KOPT-K1 (cell line): Measurements from ENCODE around the gene AKAP17A.

Experiments
- H3K27ac ChIP-seq: fragments of 200-600 bp; sonication (generic); 2 replicates; pipeline ENCODE4 v1.5.1; 2016; ENCODE audit warnings: antibody characterized with exemption, mild to moderate bottlenecking, low read depth, low read length; ENCODE audit not compliant: poor library complexity, severe bottlenecking
- H3K36me3 ChIP-seq: fragments of 200-600 bp; sonication (generic); 2 replicates; pipeline ENCODE4 v1.5.1; 2017; ENCODE audit warnings: antibody characterized with exemption, mild to moderate bottlenecking, low read length, moderate library complexity; ENCODE audit not compliant: insufficient read depth
- H3K9me3 ChIP-seq: fragments of 200-600 bp; sonication (generic); 2 replicates; pipeline ENCODE4 v1.5.1; 2017; ENCODE audit warnings: antibody characterized with exemption, low read length, mild to moderate bottlenecking; ENCODE audit not compliant: insufficient read depth, poor library complexity, severe bottlenecking

Gene AKAP17A

GRCh38 chrX:1596676-1597344, 5.4 kb downstream of the AKAP17A start:
- H3K27ac ChIP-seq: no peak overlapping the region
- peaks cover 90% of the 10 kb centered on the region for H3K36me3 ChIP-seq
- H3K9me3 ChIP-seq: no peaks in the 10 kb centered on the region

- Histone ChIP-seq H3K9me3 (no peaks in the 10 kb centered on the region), H3K27ac (no peak overlapping the region), H3K36me3 (peaks cover 96% of the 10 kb centered on the region)
Observed at GRCh38 chrX:1597345-1598020, 6.1 kb downstream of the AKAP17A start.

- Histone ChIP-seq H3K27ac (no peak overlapping the region), H3K36me3 (peaks cover 99% of the 10 kb centered on the region)
Observed at GRCh38 chrX:1598021-1598875, 6.8 kb downstream of the AKAP17A start.

DNA sequence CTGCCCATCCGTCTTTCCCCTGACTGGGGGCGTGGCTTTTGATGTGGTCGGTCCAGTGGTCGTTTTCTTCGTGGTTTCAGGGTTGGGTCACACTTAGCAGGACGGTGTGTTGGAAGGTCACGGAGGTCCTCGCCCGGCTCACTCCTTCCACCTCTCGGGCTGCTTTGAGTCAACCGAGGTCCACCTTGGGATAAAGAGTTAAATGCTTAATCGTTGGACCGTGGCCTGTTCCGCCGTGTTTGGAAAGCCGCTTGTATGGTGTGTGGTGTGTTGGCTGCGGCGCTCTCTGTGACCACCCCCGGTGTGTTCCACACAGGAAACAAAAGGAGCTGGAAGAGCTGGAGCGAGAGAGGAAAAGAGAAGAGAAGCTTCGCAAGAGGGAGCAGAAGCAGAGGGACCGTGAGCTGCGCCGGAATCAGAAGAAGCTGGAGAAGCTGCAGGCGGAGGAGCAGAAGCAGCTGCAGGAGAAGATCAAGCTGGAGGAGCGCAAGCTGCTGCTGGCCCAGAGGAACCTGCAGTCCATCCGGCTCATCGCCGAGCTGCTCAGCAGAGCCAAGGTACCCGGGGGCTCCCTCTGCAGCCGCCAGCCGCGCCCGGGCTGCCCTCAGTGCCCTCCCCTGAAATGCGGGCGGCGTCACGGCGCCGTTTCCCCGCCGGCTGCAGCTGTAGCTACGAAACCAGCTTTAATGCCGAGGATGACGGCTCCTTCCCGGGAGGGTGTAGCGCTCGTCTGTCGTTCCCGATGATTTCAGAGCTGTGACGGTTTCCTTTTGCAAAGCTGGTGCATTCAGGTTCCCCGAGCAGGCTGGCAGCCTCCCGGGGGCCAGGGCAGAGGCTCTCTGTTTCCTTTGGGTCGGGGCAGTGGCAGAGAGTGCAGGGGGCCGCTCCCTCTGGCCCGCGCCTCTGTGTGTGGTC, 7.7 kb downstream of the AKAP17A start:
- Histone ChIP-seq H3K36me3 (peaks cover 96% of the 10 kb centered on the region), H3K27ac (no peak overlapping the region)

More at GRCh38 chrX:1598021-1598875, 6.8 kb downstream of the AKAP17A start:
- H3K9me3 ChIP-seq: no peaks in the 10 kb centered on the region

GRCh38 chrX:1599791-1600405, 8.5 kb downstream of the AKAP17A start:
- peaks cover 96% of the 10 kb centered on the region for H3K36me3 ChIP-seq

More for the DNA sequence above, 7.7 kb downstream of the AKAP17A start:
- H3K9me3 ChIP-seq: no peaks in the 10 kb centered on the region

DNA sequence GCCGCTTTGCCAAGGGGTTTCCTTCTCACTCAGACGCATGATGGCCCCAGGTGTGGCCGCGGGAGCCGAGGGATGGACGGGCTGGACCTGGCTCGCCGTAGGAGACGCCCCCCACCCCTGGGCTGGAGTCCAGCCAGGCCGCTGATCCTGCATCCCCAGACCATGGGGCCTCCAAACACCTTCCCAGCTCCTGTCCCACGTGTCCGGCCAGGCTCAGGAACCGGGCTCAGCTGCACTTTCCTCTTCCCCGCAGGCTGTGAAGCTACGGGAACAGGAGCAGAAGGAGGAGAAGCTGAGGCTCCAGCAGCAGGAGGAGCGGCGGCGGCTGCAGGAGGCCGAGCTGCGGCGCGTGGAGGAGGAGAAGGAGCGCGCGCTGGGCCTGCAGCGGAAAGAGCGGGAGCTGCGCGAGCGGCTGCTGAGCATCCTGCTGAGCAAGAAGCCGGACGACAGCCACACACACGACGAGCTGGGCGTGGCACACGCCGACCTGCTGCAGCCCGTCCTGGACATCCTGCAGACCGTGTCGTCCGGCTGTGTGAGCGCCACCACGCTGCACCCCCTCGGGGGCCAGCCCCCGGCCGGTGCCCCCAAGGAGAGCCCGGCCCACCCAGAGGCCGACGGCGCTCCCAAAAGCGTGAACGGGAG, 9.1 kb downstream of the AKAP17A start:
- no peaks in the 10 kb centered on the region for H3K9me3 ChIP-seq
- no peak overlapping the region for H3K27ac ChIP-seq
- peaks cover 90% of the 10 kb centered on the region for H3K36me3 ChIP-seq

More at GRCh38 chrX:1599791-1600405, 8.5 kb downstream of the AKAP17A start:
- Histone ChIP-seq H3K9me3 (no peaks in the 10 kb centered on the region), H3K27ac (no peak overlapping the region)

DNA sequence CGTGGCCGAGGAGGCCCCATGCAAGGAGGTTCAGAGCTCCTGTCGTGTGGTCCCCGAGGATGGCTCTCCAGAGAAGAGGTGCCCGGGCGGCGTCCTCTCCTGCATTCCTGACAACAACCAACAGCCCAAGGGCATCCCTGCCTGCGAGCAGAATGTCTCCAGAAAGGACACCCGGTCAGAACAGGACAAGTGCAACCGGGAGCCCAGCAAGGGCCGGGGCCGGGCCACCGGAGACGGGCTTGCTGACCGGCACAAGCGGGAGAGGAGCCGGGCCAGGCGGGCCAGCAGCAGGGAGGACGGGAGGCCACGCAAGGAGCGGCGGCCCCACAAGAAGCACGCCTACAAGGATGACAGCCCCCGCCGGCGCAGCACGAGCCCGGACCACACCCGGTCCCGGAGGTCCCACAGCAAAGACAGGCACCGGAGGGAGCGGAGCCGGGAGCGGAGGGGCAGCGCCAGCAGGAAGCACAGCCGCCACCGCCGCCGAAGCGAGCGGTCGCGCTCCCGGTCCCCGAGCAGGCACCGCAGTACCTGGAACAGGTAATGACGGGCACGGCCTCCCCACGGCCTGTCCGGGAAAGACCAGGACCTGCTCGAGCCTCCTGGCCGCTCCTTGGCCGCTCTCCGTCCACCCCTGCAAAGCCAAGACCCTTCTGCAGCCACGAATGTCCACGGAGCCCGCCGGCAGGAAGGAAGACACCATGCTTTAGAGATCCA, 9.8 kb downstream of the AKAP17A start:
- Histone ChIP-seq H3K27ac (no peak overlapping the region), H3K9me3 (no peaks in the 10 kb centered on the region), H3K36me3 (peaks cover 84% of the 10 kb centered on the region)

GRCh38 chrX:1601768-1602085, 10.3 kb downstream of the AKAP17A start:
- Histone ChIP-seq H3K27ac (no peak overlapping the region), H3K9me3 (no peaks in the 10 kb centered on the region), H3K36me3 (peaks cover 85% of the 10 kb centered on the region)

GRCh38 chrX:1602299-1602698, 10.9 kb downstream of the AKAP17A start:
- H3K9me3 ChIP-seq: no peaks in the 10 kb centered on the region
- no peak overlapping the region for H3K27ac ChIP-seq
- peaks cover 81% of the 10 kb centered on the region for H3K36me3 ChIP-seq

DNA sequence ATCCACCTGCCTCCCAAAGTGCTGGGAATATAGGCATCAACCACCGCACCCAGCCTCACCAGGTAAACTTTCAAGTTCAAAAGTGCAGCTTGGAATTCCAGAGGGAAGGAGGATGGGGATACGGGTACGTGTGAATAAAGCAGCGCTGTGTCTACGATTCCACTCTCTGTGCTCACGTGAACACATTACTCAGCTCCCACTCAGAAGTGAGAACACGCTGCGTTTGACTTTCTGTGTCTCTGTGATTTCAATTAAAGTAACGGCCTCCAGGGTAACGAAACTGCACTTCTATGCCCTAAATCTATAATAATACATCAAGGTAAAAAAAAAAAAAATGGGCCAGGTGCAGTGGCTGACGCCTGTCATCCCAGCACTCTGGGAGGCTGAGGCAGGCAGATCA, 15.1 kb downstream of the AKAP17A start:
- peaks cover 39% of the 10 kb centered on the region for H3K36me3 ChIP-seq
- H3K27ac ChIP-seq: no peak overlapping the region
- H3K9me3 ChIP-seq: no peaks in the 10 kb centered on the region

GRCh38 chrX:1609311-1609710, 17.9 kb downstream of the AKAP17A start:
- H3K27ac ChIP-seq: no peak overlapping the region
- H3K9me3 ChIP-seq: no peaks in the 10 kb centered on the region
- peaks cover 14% of the 10 kb centered on the region; the same call in 1 of the 2 replicates for H3K36me3 ChIP-seq

GRCh38 chrX:1609762-1610161, 18.4 kb downstream of the AKAP17A start:
- no peaks in the 10 kb centered on the region for H3K9me3 ChIP-seq
- H3K27ac ChIP-seq: no peak overlapping the region

DNA sequence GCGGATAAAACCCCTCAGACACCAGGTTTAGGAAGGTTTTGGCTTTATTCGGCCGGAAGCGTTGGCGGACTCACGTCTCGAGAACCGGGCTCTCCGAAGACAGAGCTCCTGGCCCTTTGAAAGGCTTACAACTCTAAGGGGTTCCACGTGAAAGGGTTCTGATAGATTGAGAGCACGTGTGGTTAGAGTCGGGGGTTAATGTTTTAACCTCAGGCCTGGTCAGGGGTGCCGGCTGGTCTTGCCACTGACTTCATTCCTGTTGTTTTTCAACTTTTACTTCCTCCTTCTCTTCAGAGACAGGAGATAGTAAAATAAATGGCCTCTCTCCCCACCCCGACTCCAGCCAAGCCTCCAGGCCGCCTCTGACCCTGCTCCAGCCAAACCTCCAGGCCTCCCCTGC, 18.8 kb downstream of the AKAP17A start:
- Histone ChIP-seq H3K9me3 (no peaks in the 10 kb centered on the region), H3K27ac (no peak overlapping the region), H3K36me3 (peaks cover 8% of the 10 kb centered on the region; the same call in 1 of the 2 replicates)

More at GRCh38 chrX:1609762-1610161, 18.4 kb downstream of the AKAP17A start:
- peaks cover 10% of the 10 kb centered on the region; the same call in 1 of the 2 replicates for H3K36me3 ChIP-seq
